ENCODE measurements around the gene MAPT. TPM values are rescaled to one million over a fixed set of nuclear protein-coding genes. Genes with fewer than 3 reads are reported as not detected.

The MAPT gene
- total RNA-seq, 1 experiment from 2014 or later: 1.6 TPM

GRCh38 chr17:45895304-45895968 lies 1.1 kb downstream of the MAPT start:
- peak; percentile 39 for DNase-seq
- Mint-ChIP-seq H3K9me3 (ENCODE audit: low read depth, unreplicated experiment) (no peaks in the 10 kb centered on the region), H3K27me3 (ENCODE audit: unreplicated experiment) (peaks cover 77% of the 10 kb centered on the region), H3K27ac (ENCODE audit: unreplicated experiment) (no peak overlapping the region), H3K36me3 (ENCODE audit: insufficient read depth, unreplicated experiment) (peaks cover 25% of the 10 kb centered on the region), H3K4me1 (ENCODE audit: low read depth, unreplicated experiment) (no peaks in the 10 kb centered on the region), H3K4me3 (ENCODE audit: low read depth, unreplicated experiment) (peak overlapping the region; percentile 87)
- no TSS peak for BruUV-seq (replicated peaks)
- intact Hi-C loops (cut with micrococcal nuclease; ENCODE audit: unreplicated experiment): no loop called here
- CTCF ChIA-PET: interaction anchor here (0.9 kb wide), 1 partner anchor 12 kb away, joined by 3 read pairs; no protein-coding TSS in a partner anchor
- peak; percentile 16 for TF ChIP-seq CTCF (IDR thresholded peaks at IDR 0.05; ENCODE audit: unreplicated experiment)

DNA sequence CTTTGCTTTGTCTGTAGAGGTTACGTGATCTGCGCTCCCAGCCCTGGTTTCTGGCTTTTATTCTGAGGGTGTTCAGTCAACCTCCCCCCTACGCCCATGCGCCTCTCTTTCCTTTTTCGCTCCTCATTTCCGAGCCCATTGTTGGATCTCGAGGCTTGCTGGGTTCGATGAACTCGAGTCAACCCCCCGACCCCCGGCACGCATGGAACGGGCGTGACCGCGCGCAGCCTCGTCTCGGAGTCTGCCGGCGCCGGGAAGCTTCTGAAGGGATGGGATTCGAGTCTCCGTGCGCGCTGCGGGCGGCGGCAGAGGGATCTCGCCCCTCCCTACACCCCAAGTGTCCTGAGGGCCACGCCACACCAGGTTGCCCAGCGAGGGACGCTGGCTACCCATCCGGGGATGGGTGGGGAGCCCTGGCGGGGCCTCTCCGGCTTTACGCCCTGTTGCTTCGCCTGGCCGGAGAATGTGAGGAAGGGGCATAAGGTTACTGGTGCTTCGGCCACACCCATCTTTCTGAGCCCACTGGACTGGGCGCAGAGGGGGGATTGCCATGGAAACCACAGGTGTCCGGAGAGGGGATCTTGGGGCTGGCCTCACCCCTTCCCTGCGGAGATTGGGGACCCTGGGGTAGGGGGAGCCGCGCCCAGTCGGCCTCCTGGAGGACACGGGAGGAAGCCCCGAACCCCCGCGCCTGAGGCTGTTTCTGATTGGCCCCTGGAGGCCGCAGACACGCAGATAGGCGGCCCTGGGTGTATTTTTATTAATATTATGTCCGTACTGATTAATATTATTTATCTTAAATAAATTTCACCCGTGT lies 1.8 kb downstream of the MAPT start:
- Mint-ChIP-seq H3K4me3 (ENCODE audit: low read depth, unreplicated experiment) (peak overlapping the region; percentile 87), H3K36me3 (ENCODE audit: insufficient read depth, unreplicated experiment) (peaks cover 25% of the 10 kb centered on the region), H3K27ac (ENCODE audit: unreplicated experiment) (no peak overlapping the region), H3K4me1 (ENCODE audit: low read depth, unreplicated experiment) (no peaks in the 10 kb centered on the region), H3K9me3 (ENCODE audit: low read depth, unreplicated experiment) (no peaks in the 10 kb centered on the region), H3K27me3 (ENCODE audit: unreplicated experiment) (peaks cover 77% of the 10 kb centered on the region)
- no TSS peak for BruUV-seq (replicated peaks)
- intact Hi-C loops (cut with micrococcal nuclease; ENCODE audit: unreplicated experiment): no loop called here
- no peak for DNase-seq
- no peak for TF ChIP-seq CTCF (IDR thresholded peaks at IDR 0.05; ENCODE audit: unreplicated experiment)
- CTCF ChIA-PET: no interaction called here

GRCh38 chr17:45896803-45897693 lies 2.7 kb downstream of the MAPT start:
- Mint-ChIP-seq H3K4me3 (ENCODE audit: low read depth, unreplicated experiment) (no peak overlapping the region), H3K4me1 (ENCODE audit: low read depth, unreplicated experiment) (no peaks in the 10 kb centered on the region), H3K27ac (ENCODE audit: unreplicated experiment) (no peak overlapping the region), H3K27me3 (ENCODE audit: unreplicated experiment) (peaks cover 77% of the 10 kb centered on the region), H3K9me3 (ENCODE audit: low read depth, unreplicated experiment) (no peaks in the 10 kb centered on the region), H3K36me3 (ENCODE audit: insufficient read depth, unreplicated experiment) (peaks cover 25% of the 10 kb centered on the region)
- no peak for DNase-seq
- TF ChIP-seq CTCF (IDR thresholded peaks at IDR 0.05; ENCODE audit: unreplicated experiment): no peak
- CTCF ChIA-PET: no interaction called here
- intact Hi-C loops (cut with micrococcal nuclease; ENCODE audit: unreplicated experiment): no loop called here
- BruUV-seq (replicated peaks): no TSS peak

DNA sequence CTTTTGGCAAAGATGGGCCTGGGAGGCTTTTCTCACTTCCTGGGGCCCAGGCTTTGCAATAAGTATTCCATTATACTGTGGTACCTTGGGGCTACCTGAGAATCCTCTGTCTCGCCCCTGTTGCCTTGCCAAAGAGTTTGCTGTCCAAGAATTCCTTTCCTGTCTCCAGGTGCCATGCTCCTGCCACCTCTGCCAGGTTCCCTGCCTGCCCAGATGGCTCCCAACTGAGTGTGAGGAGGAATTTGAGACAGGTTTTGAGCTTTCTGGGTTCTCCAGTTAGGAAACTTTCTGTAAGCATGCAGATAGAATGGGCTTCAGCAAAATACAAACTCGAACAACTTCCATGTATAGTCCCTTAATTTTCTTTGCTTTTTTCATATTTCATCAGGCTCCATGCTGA lies 5.8 kb downstream of the MAPT start:
- Mint-ChIP-seq H3K9me3 (ENCODE audit: low read depth, unreplicated experiment) (no peaks in the 10 kb centered on the region), H3K4me1 (ENCODE audit: low read depth, unreplicated experiment) (no peaks in the 10 kb centered on the region), H3K4me3 (ENCODE audit: low read depth, unreplicated experiment) (no peak overlapping the region), H3K27ac (ENCODE audit: unreplicated experiment) (no peak overlapping the region), H3K36me3 (ENCODE audit: insufficient read depth, unreplicated experiment) (peaks cover 10% of the 10 kb centered on the region), H3K27me3 (ENCODE audit: unreplicated experiment) (peaks cover 85% of the 10 kb centered on the region)
- intact Hi-C loops (cut with micrococcal nuclease; ENCODE audit: unreplicated experiment): no loop called here
- DNase-seq: no peak
- BruUV-seq (replicated peaks): no TSS peak
- CTCF ChIA-PET: no interaction called here
- no peak for TF ChIP-seq CTCF (IDR thresholded peaks at IDR 0.05; ENCODE audit: unreplicated experiment)

Data from Calu3 (cell line).